Gastrocnemius medialis (tissue), 4 donors: Measurements from ENCODE around the gene DCUN1D3. TPM values are rescaled to one million over a fixed set of nuclear protein-coding genes. Genes with fewer than 3 reads are reported as not detected.

ENCODE experiments used
- ATAC-seq, 2 donors: fragments of 150-250 bp; one replicate each; pipeline ENCODE4 v1.9.1; 2016
- DNase-seq, 2 donors: peaks; one replicate each; pipeline ENCODE4 v3.0.0-alpha.2; 2019
- H3K27ac ChIP-seq, 4 donors: fragments of 200-600 bp; sonication (generic); 1 replicate in 1 of 4; 2 replicates in 3 of 4; pipeline ENCODE4 v1.5.1; 2016 to 2018; ENCODE audit warnings: mild to moderate bottlenecking in 2 of 4, moderate library complexity in 1 of 4
- H3K27me3 ChIP-seq, 3 donors: fragments of 200-600 bp; sonication (generic) in 2 of 3; 1 replicate in 1 of 3; 2 replicates in 2 of 3; pipeline versions ENCODE4 v1.5.1 to v1.6.0; 2016 to 2019; ENCODE audit warnings: mild to moderate bottlenecking in 1 of 3, moderate library complexity in 1 of 3
- H3K36me3 ChIP-seq, 2 donors: fragments of 200-600 bp; sonication (generic) in 1 of 2; one replicate each; pipeline ENCODE4 v1.5.1; 2017 to 2018
- H3K4me1 ChIP-seq, 2 donors: fragments of 200-600 bp; sonication (generic) in 1 of 2; one replicate each; pipeline ENCODE4 v1.5.1; 2016 to 2017; ENCODE audit warnings: mild to moderate bottlenecking in 2 of 2
- H3K4me3 ChIP-seq, 4 donors: fragments of 200-600 bp; sonication (generic) in 3 of 4; 1 replicate in 1 of 4; 2 replicates in 3 of 4; pipeline ENCODE4 v1.5.1; 2016 to 2019; ENCODE audit warnings: mild to moderate bottlenecking in 2 of 4
- H3K9me3 ChIP-seq, 3 donors: fragments of 200-600 bp; sonication (generic) in 2 of 3; 1 replicate in 1 of 3; 2 replicates in 2 of 3; pipeline ENCODE4 v1.5.1; 2016 to 2019
- CTCF ChIP-seq, 5 experiments: fragments of 450-650 bp in 3 of 5; fragments of 200-600 bp in 2 of 5; sonication (generic) in 2 of 5; IDR thresholded peaks in 4 of 5; conservative IDR thresholded peaks in 1 of 5; 1 replicate in 4 of 5; 2 replicates in 1 of 5; pipeline ENCODE4 v1.5.1; 2016 to 2019; ENCODE audit warnings: antibody characterized with exemption in 5 of 5, mild to moderate bottlenecking in 3 of 5, moderate library complexity in 3 of 5
- POLR2A ChIP-seq, 2 donors: fragments of 450-650 bp; IDR thresholded peaks; one replicate each; pipeline ENCODE4 v1.6.1; 2017; ENCODE audit warnings: antibody characterized with exemption in 2 of 2, mild to moderate bottlenecking in 2 of 2, moderate library complexity in 2 of 2
- in situ Hi-C, 4 donors: fragments of 200-750 bp; cut with MboI; loops; one replicate each; pipeline versions ENCODE4 v1.15.0 to v1.8.0; 2017; ENCODE audit warnings: low sequenced_read_pairs in 4 of 4
- intact Hi-C: fragments of 100-400 bp; cut with DNase I; formaldehyde crosslinking; loops from one replicate; pipeline ENCODE4 v1.15.1; 2023; ENCODE audit warnings: low total_unique reads
- total RNA-seq, 4 donors: library from RNA; depleted of rRNA; stranded (reverse); fragments of >200 nt; gene quantifications; one replicate each; pipeline versions ENCODE4 v1.1.0 to v1.2.3, GENCODE V29; 2016

DCUN1D3 gene
- total RNA-seq, 4 donors from 2014 or later, result 7.6 to 10.5 (median 8.3) TPM

GRCh38 chr16:20889625-20890275 lies 10.4 kb downstream of the DCUN1D3 start:
- Histone ChIP-seq H3K27me3 (no peaks in the 10 kb centered on the region), H3K4me3 (no peak overlapping the region), H3K9me3 (no peaks in the 10 kb centered on the region), H3K4me1 (peaks cover 20 to 28% of the 10 kb centered on the region in 2 donors), H3K36me3 (no peaks in the 10 kb centered on the region), H3K27ac (peak overlapping the region in 1 of 4 donors; percentile 47)
- intact Hi-C loops, result no loop called here
- TF ChIP-seq POLR2A (IDR thresholded peaks at IDR 0.05), result no peak
- no peak for TF ChIP-seq CTCF (IDR thresholded peaks at IDR 0.05 in 4 of 5, conservative IDR thresholded peaks at IDR 0.05 in 1 of 5)
- in situ Hi-C loops, result no loop called here
- DNase-seq, result no peak
- no peak for ATAC-seq

- no peak for ATAC-seq
- no peak for DNase-seq
- H3K4me1 ChIP-seq, result peaks cover 30 to 37% of the 10 kb centered on the region in 2 donors
Measured at GRCh38 chr16:20887207-20887606, 13.0 kb downstream of the DCUN1D3 start.

GRCh38 chr16:20886320-20886719 lies 13.8 kb downstream of the DCUN1D3 start:
- Histone ChIP-seq H3K4me3 (no peak overlapping the region), H3K27me3 (no peaks in the 10 kb centered on the region), H3K9me3 (no peaks in the 10 kb centered on the region), H3K4me1 (peaks cover 30 to 37% of the 10 kb centered on the region in 2 donors), H3K36me3 (no peaks in the 10 kb centered on the region), H3K27ac (no peak overlapping the region)
- no peak for DNase-seq
- in situ Hi-C loops, result no loop called here
- ATAC-seq, result no peak
- no peak for TF ChIP-seq CTCF (IDR thresholded peaks at IDR 0.05 in 4 of 5, conservative IDR thresholded peaks at IDR 0.05 in 1 of 5)
- TF ChIP-seq POLR2A (IDR thresholded peaks at IDR 0.05), result no peak
- intact Hi-C loops, result no loop called here

More at GRCh38 chr16:20887207-20887606, 13.0 kb downstream of the DCUN1D3 start:
- no peak for TF ChIP-seq POLR2A (IDR thresholded peaks at IDR 0.05)
- no peak for TF ChIP-seq CTCF (IDR thresholded peaks at IDR 0.05 in 4 of 5, conservative IDR thresholded peaks at IDR 0.05 in 1 of 5)
- intact Hi-C loops, result no loop called here
- no peaks in the 10 kb centered on the region for H3K27me3 ChIP-seq
- no peaks in the 10 kb centered on the region for H3K9me3 ChIP-seq
- no peak overlapping the region for H3K4me3 ChIP-seq
- H3K27ac ChIP-seq, result no peak overlapping the region
- in situ Hi-C loops, result no loop called here
- no peaks in the 10 kb centered on the region for H3K36me3 ChIP-seq

GRCh38 chr16:20884240-20884556 lies 16.0 kb downstream of the DCUN1D3 start:
- no peak for TF ChIP-seq POLR2A (IDR thresholded peaks at IDR 0.05)
- no peak for TF ChIP-seq CTCF (IDR thresholded peaks at IDR 0.05 in 4 of 5, conservative IDR thresholded peaks at IDR 0.05 in 1 of 5)
- Histone ChIP-seq H3K27ac (no peak overlapping the region), H3K27me3 (no peaks in the 10 kb centered on the region), H3K9me3 (no peaks in the 10 kb centered on the region), H3K4me3 (no peak overlapping the region), H3K36me3 (no peaks in the 10 kb centered on the region), H3K4me1 (peaks cover 21 to 32% of the 10 kb centered on the region in 2 donors)
- in situ Hi-C loops, result no loop called here
- intact Hi-C loops, result no loop called here
- DNase-seq (no peak), ATAC-seq (no peak)
